GM12892 (cell line): ENCODE data around the gene C1D.

ENCODE experiments used
- POLR2A ChIP-seq: IDR thresholded peaks from 2 replicates; pipeline ENCODE4 v1.6.1; 2011; ENCODE audit warnings: low read depth, low read length, control low read depth
- POLR2AphosphoS5 ChIP-seq: IDR thresholded peaks from 2 replicates; pipeline ENCODE4 v1.6.1; 2011; ENCODE audit warnings: low read depth, low read length, control low read depth
- TAF1 ChIP-seq: IDR thresholded peaks from 2 replicates; pipeline ENCODE4 v1.6.1; 2011; ENCODE audit warnings: low read depth, mild to moderate bottlenecking, control low read depth, low read length, borderline replicate concordance

- TF ChIP-seq POLR2A (no peak), POLR2AphosphoS5 (no peak), TAF1 (no peak)
These were observed 40.4 kb upstream of the C1D start for GRCh38 chr2:68103030-68103708.
